Measurements from ENCODE around the gene SNED1.

The SNED1 gene

GRCh38 chr2:240960309-240960970 is 38.0 kb upstream of the SNED1 start:
- no peak for DNase-seq

GRCh38 chr2:240960971-240961876 is 37.2 kb upstream of the SNED1 start:
- no peak for DNase-seq

DNA sequence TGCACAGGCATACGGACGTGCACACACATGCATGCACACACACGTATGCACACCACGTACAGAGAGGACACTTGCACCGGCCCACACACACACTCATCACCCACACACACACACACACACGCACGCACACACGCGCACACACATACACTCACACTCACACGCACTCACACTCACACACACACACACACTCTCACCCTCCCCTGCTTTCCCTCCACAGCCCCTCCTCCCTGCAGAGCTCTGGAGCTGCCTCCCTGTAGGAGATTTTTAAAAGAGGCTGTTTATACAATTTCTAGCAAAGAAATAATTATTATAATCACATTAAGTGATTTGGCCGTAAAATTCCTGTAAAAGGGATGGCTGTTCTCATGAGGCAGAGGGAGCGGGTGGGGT is 36.5 kb upstream of the SNED1 start:
- no peak for DNase-seq

- DNase-seq, result no peak
Observed at GRCh38 chr2:240962300-240963064, 35.9 kb upstream of the SNED1 start.

- DNase-seq, result no peak
Observed at GRCh38 chr2:240963065-240963867, 35.2 kb upstream of the SNED1 start.

DNA sequence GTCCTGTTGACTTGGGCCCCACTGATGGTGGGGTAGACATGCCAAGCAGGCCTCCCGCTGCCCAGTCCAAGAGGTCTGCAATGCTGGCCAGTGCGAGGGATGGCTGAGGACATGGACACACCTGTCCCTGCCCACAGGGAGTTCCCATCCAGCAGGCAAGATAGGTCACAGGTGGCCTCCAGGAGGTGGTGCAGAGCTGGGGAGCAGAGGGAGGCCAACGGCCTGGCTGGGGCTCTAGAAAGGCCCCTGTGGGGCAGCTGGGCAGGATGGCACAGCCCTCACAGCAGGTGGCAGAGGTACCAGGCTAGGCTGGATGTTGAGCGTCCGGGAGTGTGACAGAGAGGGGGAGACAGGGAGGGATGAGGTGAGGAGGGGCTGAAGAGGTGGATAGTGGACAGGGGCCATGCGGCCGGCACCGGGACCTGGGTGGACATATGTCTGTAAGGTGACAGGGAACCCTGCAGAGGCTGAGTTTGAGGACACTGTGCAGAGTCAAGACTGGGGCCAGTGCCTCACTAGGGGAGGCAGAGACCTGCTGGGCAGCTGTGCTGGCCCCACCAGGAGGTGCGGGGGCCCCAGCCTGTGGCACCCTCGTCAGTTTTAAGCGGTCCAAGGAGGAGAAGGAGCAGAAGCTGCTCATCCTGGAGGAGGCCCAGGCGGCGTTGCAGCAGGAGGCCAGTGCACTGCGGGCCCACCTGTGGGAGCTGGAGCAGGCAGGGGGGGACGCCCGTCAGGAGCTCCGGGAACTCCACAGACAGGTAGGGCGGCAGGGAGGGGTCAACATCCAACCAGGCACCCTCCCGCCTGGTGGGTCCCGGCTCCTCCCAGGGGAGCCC is 34.3 kb upstream of the SNED1 start:
- DNase-seq, result no peak

DNA sequence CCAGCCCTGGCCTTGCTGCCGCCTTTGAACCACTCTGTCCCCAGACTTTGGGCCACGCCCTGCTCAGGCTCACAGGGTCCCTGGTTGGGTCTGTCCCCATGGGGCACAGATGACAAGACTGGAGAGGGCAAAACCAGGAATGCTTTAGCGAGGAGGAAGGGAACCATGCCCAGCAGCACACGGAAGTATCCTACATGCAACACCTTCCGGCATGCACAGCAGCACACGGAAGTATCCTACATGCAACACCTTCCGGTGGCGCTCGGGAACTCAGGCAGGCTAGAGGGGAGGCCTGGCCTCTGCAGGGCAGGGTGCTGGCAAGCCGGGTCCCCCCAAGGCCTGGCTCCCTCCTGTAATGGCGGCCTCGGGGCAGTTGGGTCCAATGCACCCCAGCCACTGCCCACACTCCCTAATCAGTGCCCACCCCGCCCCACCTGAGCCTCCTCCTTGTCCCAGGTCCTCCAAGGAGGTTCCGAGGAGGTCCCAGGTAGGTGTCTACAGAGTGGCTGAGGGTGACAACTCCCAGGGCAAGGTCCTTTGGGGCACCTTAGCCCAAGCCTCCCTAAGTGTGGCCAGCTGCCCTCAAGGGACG is 33.6 kb upstream of the SNED1 start:
- DNase-seq, result no peak

- DNase-seq, result no peak
Observed at GRCh38 chr2:240965296-240965904, 33.0 kb upstream of the SNED1 start.

DNA sequence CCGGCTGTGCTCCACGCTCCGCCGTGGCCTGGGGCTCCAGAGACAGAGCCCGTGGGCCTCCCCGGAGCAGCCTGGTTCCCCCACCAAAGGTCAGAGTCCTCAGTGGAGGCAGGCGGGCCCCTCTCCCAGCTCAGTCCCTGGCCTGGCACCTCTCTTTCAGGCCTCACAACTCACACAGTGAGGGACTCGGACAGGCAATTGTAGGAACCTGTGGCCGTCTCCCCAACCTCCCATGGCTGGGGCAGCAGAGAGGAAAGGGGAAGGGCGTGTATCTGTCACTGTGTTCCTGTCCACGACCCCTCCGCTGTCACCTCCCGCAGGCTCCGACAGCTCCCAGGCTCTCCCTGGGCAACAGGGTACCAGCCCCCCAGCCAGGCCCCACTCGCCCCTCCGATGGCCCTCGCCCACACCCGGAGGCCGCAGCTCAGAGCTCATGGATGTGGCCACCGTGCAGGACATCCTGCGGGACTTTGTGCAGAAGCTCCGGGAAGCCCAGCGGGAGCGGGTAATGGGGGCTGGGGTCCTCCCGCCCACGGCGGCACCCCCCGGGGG is 32.4 kb upstream of the SNED1 start:
- no peak for DNase-seq

DNA sequence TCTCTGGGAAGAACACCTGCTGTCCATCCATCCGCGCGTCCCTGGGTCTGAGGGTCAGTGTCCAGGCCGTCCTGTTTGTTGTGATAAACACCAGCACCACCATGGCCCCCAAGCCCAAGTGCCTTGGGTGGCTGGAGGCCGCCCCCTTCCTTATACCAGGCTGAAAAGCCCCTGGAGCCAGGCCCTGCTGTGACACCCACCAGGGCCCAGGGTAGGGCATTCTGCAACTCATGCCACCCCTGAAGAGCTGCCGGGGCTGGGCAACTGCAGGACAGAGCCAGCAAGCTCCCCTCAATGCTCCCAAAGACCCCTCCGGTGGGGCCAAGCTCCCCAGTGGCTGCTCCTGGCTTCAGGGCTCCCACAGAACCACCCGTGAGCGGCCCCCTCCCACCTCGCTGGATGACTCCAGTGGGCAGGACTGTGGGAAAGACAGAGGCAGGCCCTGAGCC is 31.9 kb upstream of the SNED1 start:
- DNase-seq, result no peak

DNA sequence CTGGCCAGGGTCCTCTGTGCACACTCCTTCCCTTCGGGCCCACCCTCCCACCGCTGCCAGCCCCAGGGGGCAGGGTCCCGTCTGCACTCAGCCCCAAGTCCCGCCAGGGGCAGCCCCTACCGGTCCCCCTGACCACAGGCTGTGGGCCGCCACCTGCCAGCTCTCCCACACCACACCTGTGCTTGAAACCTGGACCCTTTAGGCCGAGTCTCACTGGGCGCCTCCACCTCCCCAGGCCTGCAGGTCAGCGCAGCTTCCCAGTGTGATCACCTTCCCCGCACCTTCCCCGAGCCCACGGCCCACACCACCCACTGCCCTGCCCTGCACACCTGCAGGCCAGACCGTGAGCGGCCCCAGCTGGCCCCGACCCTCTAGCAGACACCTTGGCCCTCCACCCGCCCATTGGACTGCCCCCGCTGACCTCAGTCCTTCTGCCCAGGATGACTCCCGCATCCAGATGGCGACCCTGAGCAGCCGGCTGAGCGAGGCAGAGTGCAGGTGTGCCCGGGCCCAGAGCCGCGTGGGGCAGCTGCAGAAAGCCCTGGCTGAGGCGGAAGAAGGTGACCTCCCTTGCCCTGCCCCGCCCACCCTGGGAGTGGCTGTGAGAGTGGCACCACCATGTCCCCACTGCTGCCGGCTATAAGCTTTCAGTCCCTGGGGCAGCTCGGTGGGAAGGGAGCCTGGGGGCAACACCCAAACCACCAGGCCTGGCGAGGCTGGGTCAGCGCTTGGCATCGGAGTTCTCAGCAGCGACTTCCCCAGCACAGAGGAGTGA is 31.3 kb upstream of the SNED1 start:
- DNase-seq, result no peak

- no peak for DNase-seq
Observed at GRCh38 chr2:240967681-240968621, 30.5 kb upstream of the SNED1 start.

- DNase-seq, result no peak
Observed at GRCh38 chr2:240968731-240969624, 29.4 kb upstream of the SNED1 start.

GRCh38 chr2:240970104-240970503 is 28.3 kb upstream of the SNED1 start:
- DNase-seq, result no peak

DNA sequence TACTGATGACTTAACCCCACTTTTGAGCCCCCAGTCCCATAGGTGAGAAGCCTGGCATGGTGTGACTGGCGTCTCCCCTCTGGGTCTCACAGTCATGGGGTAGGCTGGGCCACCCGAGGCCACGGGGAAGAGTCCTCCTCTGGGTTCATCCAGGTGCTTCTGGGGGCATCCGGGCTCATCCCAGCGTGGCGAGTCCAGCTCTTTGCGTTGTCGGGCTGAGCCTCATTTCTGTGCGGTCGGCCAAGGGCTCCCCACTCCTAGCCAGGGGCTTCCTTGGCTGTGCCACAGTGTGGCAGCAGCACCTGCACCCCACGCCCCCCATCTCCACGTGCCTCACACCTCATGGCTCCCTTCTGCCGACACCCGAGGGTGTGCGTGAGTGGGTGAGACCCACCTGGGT is 27.6 kb upstream of the SNED1 start:
- DNase-seq, result no peak

GRCh38 chr2:240972201-240972600 is 26.2 kb upstream of the SNED1 start:
- no peak for DNase-seq
